ENCODE measurements around the gene SPC24.

SPC24 gene

GRCh38 chr19:11194173-11194572, 38.6 kb upstream of the SPC24 start:
- Histone ChIP-seq H2AFZ (ENCODE audit: low read depth, low read length, severe bottlenecking) (no peak overlapping the region), H3K27ac (ENCODE audit: low read depth, low read length) (peak overlapping the region; percentile 47), H3K79me2 (ENCODE audit: insufficient read depth, low read length) (no peaks in the 10 kb centered on the region), H4K20me1 (ENCODE audit: low read depth, low read length) (no peaks in the 10 kb centered on the region), H3K36me3 (ENCODE audit: low read length) (no peaks in the 10 kb centered on the region), H3F3A (ENCODE audit: insufficient read depth) (0 out of 2 replicates have a peak, but pooled peaks cover 8% of the 10 kb centered on the region), H3K4me3 (ENCODE audit: insufficient read depth, low read length, poor library complexity, severe bottlenecking) (no peak overlapping the region), H3K9me3 (ENCODE audit: insufficient read depth, low read length) (no peaks in the 10 kb centered on the region), H3K9ac (ENCODE audit: low read length) (no peak overlapping the region), H3K9me2 (replicated peaks; ENCODE audit: insufficient read depth, low read length) (no peaks in the 10 kb centered on the region), H3K4me2 (ENCODE audit: low read depth, low read length, poor library complexity, severe bottlenecking) (peak overlapping the region; percentile 7), H3K27me3 (ENCODE audit: low read length) (no peaks in the 10 kb centered on the region)
- TF ChIP-seq CTCF (IDR thresholded peaks at IDR 0.05; ENCODE audit: insufficient read depth, low read length, poor library complexity, severe bottlenecking): no peak
- no peak for TF ChIP-seq EZH2phosphoT487 (conservative IDR thresholded peaks at IDR 0.05; ENCODE audit: low read length)

GRCh38 chr19:11192957-11193939, 37.7 kb upstream of the SPC24 start:
- Histone ChIP-seq H3K4me2 (ENCODE audit: low read depth, low read length, poor library complexity, severe bottlenecking) (no peak overlapping the region), H4K20me1 (ENCODE audit: low read depth, low read length) (no peaks in the 10 kb centered on the region), H3K27ac (ENCODE audit: low read depth, low read length) (peak overlapping the region; percentile 80), H3K27me3 (ENCODE audit: low read length) (no peaks in the 10 kb centered on the region), H2AFZ (ENCODE audit: low read depth, low read length, severe bottlenecking) (no peak overlapping the region), H3K9ac (ENCODE audit: low read length) (no peak overlapping the region), H3K9me3 (ENCODE audit: insufficient read depth, low read length) (no peaks in the 10 kb centered on the region), H3F3A (ENCODE audit: insufficient read depth) (0 out of 2 replicates have a peak, but pooled peaks cover 8% of the 10 kb centered on the region), H3K79me2 (ENCODE audit: insufficient read depth, low read length) (no peaks in the 10 kb centered on the region), H3K36me3 (ENCODE audit: low read length) (no peaks in the 10 kb centered on the region), H3K4me3 (ENCODE audit: insufficient read depth, low read length, poor library complexity, severe bottlenecking) (no peak overlapping the region), H3K9me2 (replicated peaks; ENCODE audit: insufficient read depth, low read length) (no peaks in the 10 kb centered on the region)
- TF ChIP-seq CTCF (IDR thresholded peaks at IDR 0.05; ENCODE audit: insufficient read depth, low read length, poor library complexity, severe bottlenecking) (no peak), EZH2phosphoT487 (conservative IDR thresholded peaks at IDR 0.05; ENCODE audit: low read length) (no peak)

DNA sequence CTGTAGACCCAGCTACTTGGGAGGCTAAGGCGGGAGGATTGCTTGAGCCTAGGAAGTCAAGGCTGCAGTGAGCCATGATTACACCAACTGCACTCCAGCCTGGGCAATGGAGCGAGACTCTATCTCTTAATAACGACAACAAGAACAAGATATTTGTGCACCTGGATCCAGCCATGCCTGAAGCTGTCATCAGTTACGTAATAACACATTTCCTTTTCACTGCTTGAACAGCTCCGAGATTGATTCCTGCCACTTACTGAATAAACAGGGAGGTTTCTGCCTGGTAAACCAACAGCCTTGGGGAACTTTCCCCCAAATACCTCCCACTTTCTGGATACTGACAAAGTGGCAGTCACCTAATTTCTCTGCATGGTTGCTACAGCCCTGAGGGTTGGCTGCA, 36.4 kb upstream of the SPC24 start:
- peak overlapping the region; percentile 54 for H3K4me2 ChIP-seq (ENCODE audit: low read depth, low read length, poor library complexity, severe bottlenecking)
- peak overlapping the region; percentile 80 for H3K27ac ChIP-seq (ENCODE audit: low read depth, low read length)

More for the DNA sequence above, 36.4 kb upstream of the SPC24 start:
- Histone ChIP-seq H3F3A (ENCODE audit: insufficient read depth) (0 out of 2 replicates have a peak, but pooled peaks cover 4% of the 10 kb centered on the region), H2AFZ (ENCODE audit: low read depth, low read length, severe bottlenecking) (no peak overlapping the region), H3K9me2 (replicated peaks; ENCODE audit: insufficient read depth, low read length) (no peaks in the 10 kb centered on the region), H3K27me3 (ENCODE audit: low read length) (no peaks in the 10 kb centered on the region), H3K9ac (ENCODE audit: low read length) (0 out of 2 replicates have a peak overlapping the region, but pooled peaks have one; percentile 17), H3K4me3 (ENCODE audit: insufficient read depth, low read length, poor library complexity, severe bottlenecking) (no peak overlapping the region), H3K9me3 (ENCODE audit: insufficient read depth, low read length) (no peaks in the 10 kb centered on the region), H3K36me3 (ENCODE audit: low read length) (no peaks in the 10 kb centered on the region), H3K79me2 (ENCODE audit: insufficient read depth, low read length) (no peaks in the 10 kb centered on the region), H4K20me1 (ENCODE audit: low read depth, low read length) (no peaks in the 10 kb centered on the region)
- no peak for TF ChIP-seq CTCF (IDR thresholded peaks at IDR 0.05; ENCODE audit: insufficient read depth, low read length, poor library complexity, severe bottlenecking)
- TF ChIP-seq EZH2phosphoT487 (conservative IDR thresholded peaks at IDR 0.05; ENCODE audit: low read length): no peak
